Metanephros (tissue), 1 donor: ENCODE data around the gene NCAPG. TPM values are rescaled to one million over a fixed set of nuclear protein-coding genes. Genes with fewer than 3 reads are reported as not detected.

Experiments used
- total RNA-seq: library from RNA; depleted of rRNA; stranded (reverse); fragments of >200 nt; gene quantifications from one replicate; pipeline ENCODE4 v1.2.3, GENCODE V29; 2014

NCAPG gene, protein sequence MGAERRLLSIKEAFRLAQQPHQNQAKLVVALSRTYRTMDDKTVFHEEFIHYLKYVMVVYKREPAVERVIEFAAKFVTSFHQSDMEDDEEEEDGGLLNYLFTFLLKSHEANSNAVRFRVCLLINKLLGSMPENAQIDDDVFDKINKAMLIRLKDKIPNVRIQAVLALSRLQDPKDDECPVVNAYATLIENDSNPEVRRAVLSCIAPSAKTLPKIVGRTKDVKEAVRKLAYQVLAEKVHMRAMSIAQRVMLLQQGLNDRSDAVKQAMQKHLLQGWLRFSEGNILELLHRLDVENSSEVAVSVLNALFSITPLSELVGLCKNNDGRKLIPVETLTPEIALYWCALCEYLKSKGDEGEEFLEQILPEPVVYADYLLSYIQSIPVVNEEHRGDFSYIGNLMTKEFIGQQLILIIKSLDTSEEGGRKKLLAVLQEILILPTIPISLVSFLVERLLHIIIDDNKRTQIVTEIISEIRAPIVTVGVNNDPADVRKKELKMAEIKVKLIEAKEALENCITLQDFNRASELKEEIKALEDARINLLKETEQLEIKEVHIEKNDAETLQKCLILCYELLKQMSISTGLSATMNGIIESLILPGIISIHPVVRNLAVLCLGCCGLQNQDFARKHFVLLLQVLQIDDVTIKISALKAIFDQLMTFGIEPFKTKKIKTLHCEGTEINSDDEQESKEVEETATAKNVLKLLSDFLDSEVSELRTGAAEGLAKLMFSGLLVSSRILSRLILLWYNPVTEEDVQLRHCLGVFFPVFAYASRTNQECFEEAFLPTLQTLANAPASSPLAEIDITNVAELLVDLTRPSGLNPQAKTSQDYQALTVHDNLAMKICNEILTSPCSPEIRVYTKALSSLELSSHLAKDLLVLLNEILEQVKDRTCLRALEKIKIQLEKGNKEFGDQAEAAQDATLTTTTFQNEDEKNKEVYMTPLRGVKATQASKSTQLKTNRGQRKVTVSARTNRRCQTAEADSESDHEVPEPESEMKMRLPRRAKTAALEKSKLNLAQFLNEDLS
- total RNA-seq = 12.6 TPM

GRCh38 chr4:17810260-17811077 lies at the start of gene NCAPG, which contains the start of gene DCAF16:
Gene NCAPG, plus strand, starts transcription at chr4:17810979. Its CDS starts 99 bp downstream, at chr4:17811078.
Gene DCAF16, minus strand, starts transcription at chr4:17810757. Its CDS starts 6,616 bp downstream, at chr4:17804141.

GRCh38 chr4:17781300-17782287 lies 29.2 kb upstream of the NCAPG start, which contains the start of gene FAM184B:
Gene FAM184B, minus strand, starts transcription at chr4:17781621. Its CDS starts 322 bp downstream, at chr4:17781299.

Other genes starting within 250 kb of the NCAPG start
- 66.5 TPM for gene LAP3, start 233.8 kb upstream of the NCAPG start, total RNA-seq
- gene MED28, start 196.3 kb upstream of the NCAPG start, total RNA-seq = 32.6 TPM
- 1.6 TPM for gene FAM184B, start 29.4 kb upstream of the NCAPG start, total RNA-seq
- gene DCAF16, start 222 bp upstream of the NCAPG start, total RNA-seq = 40.1 TPM
- 31.6 TPM for gene LCORL, start 210.8 kb downstream of the NCAPG start, total RNA-seq